HG02870 (cell line): ENCODE data around the gene BMERB1.

Experiments
- ATAC-seq: cut with Tn5 transposase; IDR thresholded peaks from one replicate; pipeline ENCODE4 v1.9.1; 2021; ENCODE audit warnings: mild to moderate bottlenecking, moderate library complexity; ENCODE audit not compliant: unreplicated experiment

Gene BMERB1

GRCh38 chr16:15493466-15494180 is 59.2 kb downstream of the BMERB1 start:
- no peak for ATAC-seq

- no peak for ATAC-seq
Observed at GRCh38 chr16:15494236-15494635, 59.8 kb downstream of the BMERB1 start.

GRCh38 chr16:15495898-15496297 is 61.5 kb downstream of the BMERB1 start:
- ATAC-seq: no peak

DNA sequence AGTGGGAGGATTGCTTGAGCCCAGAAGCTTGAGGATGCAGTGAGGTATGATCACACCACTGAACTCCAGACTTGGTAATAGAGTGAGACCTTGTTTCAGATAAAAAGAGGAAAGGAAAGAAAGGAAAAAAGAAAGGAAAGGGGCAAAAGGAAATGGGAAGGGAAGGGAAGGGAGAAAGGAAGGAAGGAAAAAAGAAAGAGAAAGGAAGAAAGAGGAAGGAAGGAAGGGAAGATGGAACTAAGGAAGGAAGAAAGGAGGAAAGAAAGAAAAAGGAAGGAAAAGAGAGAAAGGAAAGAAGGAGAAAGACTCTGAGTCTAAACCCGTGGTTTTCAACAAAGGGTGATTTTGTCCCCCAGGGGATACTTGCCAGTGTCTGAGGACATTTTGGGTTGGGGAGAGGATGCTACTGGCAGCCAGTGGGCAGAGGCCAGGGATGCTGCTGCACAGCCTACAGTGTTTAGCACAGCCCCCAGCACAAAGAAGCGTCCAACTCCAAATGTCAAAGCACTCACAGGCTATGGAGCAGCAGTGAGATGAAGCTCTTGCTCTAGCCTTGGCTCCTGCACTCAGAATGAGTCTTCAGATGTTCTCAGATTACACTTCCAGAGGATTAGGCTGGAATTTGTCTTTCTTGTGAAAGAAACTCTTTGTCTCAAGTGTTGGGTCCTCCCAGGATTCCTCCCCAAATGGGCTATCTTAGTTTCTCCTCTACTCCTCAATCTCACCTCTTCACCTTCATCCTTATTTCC is 64.2 kb downstream of the BMERB1 start:
- no peak for ATAC-seq

DNA sequence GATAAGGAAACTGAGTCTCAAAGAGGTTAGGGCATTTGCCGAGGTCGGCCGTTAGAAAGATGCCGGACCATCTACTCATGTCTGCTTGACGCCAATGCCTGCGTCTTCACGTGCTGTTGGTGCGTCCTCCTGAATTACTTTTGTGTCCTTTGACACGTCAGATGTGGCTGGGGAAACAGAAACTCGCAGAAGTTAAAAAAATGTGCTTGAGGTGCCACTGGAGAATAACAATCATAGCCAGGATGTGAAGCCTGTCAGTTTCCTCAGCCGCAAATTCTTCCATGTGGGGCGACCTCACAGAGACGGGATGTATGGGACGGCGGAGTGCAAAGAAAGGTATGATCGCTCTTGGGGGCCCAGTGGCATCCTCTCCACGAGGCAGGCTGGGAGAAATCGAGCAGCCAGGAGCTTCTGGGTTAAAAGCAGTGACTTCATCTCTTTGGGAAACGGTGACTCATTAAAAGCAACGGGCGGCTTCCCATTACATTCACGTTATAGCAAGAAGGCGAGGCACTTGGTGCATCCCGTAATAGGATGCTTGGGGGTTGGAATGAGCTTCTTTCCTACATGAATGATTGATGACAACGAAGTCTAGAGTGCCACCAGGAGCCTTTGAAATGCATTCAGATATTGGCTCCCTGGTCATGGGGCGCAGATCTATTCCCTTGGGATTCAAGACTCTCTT is 67.8 kb downstream of the BMERB1 start:
- ATAC-seq: no peak

GRCh38 chr16:15506441-15506840 is 72.1 kb downstream of the BMERB1 start:
- ATAC-seq: no peak

DNA sequence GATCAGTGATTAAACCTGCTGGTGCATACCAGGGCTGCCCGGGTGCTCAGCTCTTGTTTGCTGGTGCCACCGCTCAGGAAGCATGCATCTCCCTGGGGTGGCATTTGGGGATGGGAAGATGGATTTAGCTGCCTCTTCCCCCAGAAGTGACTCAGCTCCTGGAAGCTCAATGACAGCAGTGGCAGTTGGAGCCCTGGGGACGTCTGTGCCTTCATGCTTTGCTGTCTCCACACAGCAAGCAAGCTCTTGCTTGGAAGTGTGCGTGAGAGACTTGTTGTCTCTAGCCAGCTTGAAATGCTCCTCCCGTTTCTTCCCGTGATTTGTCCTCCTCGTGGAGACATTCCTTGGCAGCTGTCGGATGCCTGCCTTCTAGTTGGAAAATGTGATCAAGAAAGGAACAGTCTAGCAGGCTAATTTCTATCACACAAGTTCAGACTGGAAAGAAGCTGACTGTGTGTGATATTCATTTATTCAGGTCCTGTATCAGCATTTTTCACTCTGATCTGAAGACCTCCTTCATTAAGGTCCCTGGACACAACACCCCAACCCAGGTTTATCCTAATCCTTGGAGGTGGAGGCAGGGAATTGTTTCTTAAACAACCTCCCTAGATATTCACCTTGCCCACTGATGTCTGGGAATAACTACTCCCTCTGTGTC is 73.0 kb downstream of the BMERB1 start:
- ATAC-seq: no peak

DNA sequence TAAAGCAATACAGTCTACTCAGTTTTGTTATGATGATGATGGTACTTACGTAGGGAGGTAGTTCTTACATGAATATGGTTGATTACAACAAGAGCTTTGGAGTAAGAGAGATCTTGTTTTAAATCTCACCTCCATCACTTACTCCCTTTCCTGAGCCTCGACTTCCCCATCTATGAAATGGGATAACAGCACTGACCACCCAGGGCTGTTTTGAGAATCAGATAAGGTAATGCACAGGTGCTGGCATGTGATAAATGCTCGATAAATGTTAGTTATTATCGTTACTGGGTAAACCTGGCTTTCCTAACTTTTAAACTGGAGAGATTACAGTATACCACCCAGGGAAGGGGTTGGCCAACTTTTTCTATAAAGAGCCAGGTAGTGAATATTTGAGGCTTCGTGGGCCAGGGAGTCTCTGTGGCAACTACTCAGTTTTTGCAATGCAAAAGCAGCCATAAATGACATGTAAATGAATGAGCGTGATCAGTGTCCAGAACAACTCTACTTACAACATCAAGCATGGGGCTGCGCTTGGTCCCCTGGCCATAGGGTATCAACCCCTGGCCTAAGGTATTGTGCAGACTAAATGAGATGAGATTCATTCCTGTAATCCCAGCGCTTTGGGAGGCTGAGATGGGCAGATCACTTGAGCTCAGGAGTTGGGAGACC is 73.7 kb downstream of the BMERB1 start:
- ATAC-seq: no peak

GRCh38 chr16:15509051-15509592 is 74.7 kb downstream of the BMERB1 start:
- no peak for ATAC-seq

- no peak for ATAC-seq
Observed at GRCh38 chr16:15509593-15510535, 75.5 kb downstream of the BMERB1 start.

DNA sequence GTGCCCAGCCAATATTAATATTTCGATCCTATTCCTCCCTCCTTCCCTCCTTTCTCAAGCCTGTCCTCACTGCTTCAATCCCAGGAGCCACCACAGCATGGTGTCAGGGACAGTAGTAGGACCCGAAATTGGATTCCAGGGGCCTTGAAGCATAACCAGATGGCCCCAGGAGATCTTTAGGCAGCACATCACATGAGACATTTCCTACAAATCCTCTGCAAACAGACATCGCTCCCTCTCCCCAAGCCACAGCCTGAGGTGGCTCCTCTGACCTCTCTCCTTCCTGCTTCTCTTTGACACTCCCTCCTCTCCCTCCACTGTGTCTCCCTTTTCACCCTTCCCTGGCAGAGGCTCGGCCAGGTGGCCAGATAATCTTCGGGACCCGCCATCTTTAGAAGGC is 76.6 kb downstream of the BMERB1 start:
- ATAC-seq: no peak

- ATAC-seq: no peak
Observed at GRCh38 chr16:15511759-15512487, 77.5 kb downstream of the BMERB1 start.

DNA sequence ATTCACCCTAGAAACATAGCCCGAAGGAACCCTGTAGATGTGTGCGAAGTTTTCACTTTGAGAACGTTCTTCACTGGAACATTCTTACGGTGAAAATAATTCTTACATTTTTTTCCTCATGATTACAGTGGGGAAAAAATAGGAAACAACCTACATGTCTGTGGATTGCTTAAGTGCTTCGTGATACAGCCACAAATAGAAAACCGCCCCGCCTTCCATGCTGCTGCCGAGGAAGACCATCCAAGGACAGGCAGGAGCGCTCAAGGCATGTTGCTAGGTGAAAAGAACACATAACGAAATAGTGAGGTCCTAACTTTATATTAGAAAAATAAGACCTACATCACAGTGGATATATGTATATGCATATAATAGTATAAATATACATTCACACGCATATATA is 78.8 kb downstream of the BMERB1 start:
- no peak for ATAC-seq

- ATAC-seq: no peak
Observed at GRCh38 chr16:15515992-15516391, 81.6 kb downstream of the BMERB1 start.

DNA sequence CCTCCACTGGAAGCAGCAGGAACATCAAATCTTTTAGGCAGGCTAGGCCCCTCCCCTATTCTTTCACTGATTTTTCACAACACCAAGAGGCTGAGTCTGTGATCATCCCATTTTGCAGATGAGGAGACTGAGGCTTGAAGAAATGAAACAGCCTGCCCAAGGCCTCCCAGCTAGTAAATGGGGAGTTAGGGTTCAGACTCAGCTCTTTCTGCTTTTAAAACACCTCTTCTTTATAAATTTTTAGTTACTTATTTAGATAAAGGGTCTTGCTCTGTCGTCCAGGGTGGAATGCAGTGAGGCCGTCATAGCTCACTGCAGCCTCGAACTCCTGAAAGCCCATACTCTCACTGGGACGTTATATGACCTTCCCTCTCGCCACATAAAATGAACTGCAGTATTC is 82.2 kb downstream of the BMERB1 start:
- ATAC-seq: no peak

DNA sequence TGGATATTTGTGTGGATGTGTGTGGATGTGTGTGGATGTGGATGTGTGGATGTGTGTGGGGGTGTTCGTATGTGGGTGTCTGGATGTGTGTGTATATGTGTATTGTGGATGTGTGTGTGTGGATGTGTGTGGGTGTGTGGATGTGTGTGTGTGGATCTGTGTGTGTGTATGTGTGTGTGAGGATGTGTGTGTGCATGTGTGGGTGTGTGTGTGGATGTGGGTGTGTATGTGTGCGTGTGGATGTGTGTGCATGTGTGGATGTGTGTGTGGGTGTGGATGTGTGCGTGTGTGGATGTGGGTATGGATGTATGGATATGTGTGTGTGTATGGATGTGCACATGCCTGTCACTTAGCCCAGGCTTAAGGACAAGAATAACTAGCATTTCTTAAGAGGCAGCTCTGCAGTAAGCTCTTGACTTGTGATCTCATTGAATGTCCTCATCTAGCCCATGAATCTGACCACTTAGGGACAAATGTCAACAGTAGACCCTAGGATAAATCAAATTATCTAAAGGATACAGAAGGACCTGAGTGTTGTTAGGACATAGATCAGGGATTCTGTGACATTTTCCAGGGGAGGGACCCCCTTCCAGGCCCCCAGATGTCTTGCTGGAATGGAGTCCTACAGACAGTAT is 83.5 kb downstream of the BMERB1 start:
- ATAC-seq: no peak

GRCh38 chr16:15518381-15519351 is 84.3 kb downstream of the BMERB1 start:
- no peak for ATAC-seq
